K562 (cell line): ENCODE data around the gene MALAT1. TPM values are rescaled to one million over a fixed set of nuclear protein-coding genes. Genes with fewer than 3 reads are reported as not detected.

Source experiments
- BRD9 ChIP-seq: fragments of 450-650 bp; IDR thresholded peaks from 2 replicates; pipeline ENCODE4 v1.6.1; 2018; ENCODE audit warnings: low read depth; ENCODE audit not compliant: partially characterized antibody
- CHAMP1 ChIP-seq: fragments of 450-650 bp; IDR thresholded peaks from 2 replicates; pipeline ENCODE4 v1.6.1; 2016; ENCODE audit warnings: mild to moderate bottlenecking
- KDM2B ChIP-seq: fragments of 250-450 bp; sonication (Bioruptor Pico); IDR thresholded peaks from 2 replicates; pipeline ENCODE4 v1.8.0; 2021; ENCODE audit warnings: mild to moderate bottlenecking, moderate library complexity
- KLF13 ChIP-seq: fragments of 450-650 bp; IDR thresholded peaks from 2 replicates; pipeline ENCODE4 v1.6.1; 2016; ENCODE audit warnings: missing genetic modification characterization, low read depth, mild to moderate bottlenecking, missing compliant biosample characterization, moderate library complexity, borderline replicate concordance
- NKRF ChIP-seq: fragments of 450-650 bp; IDR thresholded peaks from 2 replicates; pipeline ENCODE4 v1.6.1; 2016; ENCODE audit warnings: borderline replicate concordance
- NUFIP1 ChIP-seq: fragments of 450-650 bp; IDR thresholded peaks from 2 replicates; pipeline ENCODE4 v1.6.1; 2018; ENCODE audit not compliant: partially characterized antibody
- POLR2H ChIP-seq: IDR thresholded peaks from 2 replicates; pipeline ENCODE4 v1.6.1; 2016; ENCODE audit warnings: missing genetic modification characterization, low read depth, mild to moderate bottlenecking, control low read depth, missing compliant biosample characterization, moderate library complexity
- REST ChIP-seq, 2 experiments: fragments of 450-650 bp; formaldehyde crosslinking in 1 of 2; IDR thresholded peaks; 2 replicates each; pipeline versions ENCODE4 v1.4.0 to v1.6.1; 2014 to 2020; ENCODE audit warnings: mild to moderate bottlenecking in 2 of 2, borderline replicate concordance in 1 of 2, low read depth in 1 of 2
- ZBTB33 ChIP-seq: sonication (generic); formaldehyde crosslinking; IDR thresholded peaks from 2 replicates; pipeline ENCODE4 v1.8.1; 2023; ENCODE audit warnings: mild to moderate bottlenecking, missing genetic modification reagents
- ZFP1 ChIP-seq: fragments of 450-650 bp; formaldehyde crosslinking; IDR thresholded peaks from 2 replicates; pipeline ENCODE4 v1.4.0; 2020; ENCODE audit warnings: mild to moderate bottlenecking, mixed read lengths
- ZNF764 ChIP-seq: fragments of 250-450 bp; sonication (Bioruptor Pico); IDR thresholded peaks from 2 replicates; pipeline ENCODE4 v1.4.0; 2020; ENCODE audit warnings: low read depth, mild to moderate bottlenecking, moderate library complexity
- polyA plus RNA-seq, 8 experiments: library from polyadenylated mRNA; depleted of rRNA in 4 of 8; stranded (reverse) in 5 of 8; unstranded in 3 of 8; fragments of >200 nt; fragmentation: Nextera tagmentation in 2 of 8; fragmentation: Illumina TruSeq in 1 of 8; extraction: Ambion mirVana in 2 of 8; extraction: Trizol in 1 of 8; gene quantifications; 2 replicates each; pipeline versions ENCODE4 v1.2.1 to v1.2.3, GENCODE V29; 2011 to 2014; ENCODE audit warnings: inconsistent platforms in 1 of 8, missing spikeins in 1 of 8
- total RNA-seq, 7 experiments: library from RNA; depleted of rRNA in 6 of 7; stranded (reverse); fragments of >200 nt in 6 of 7; fragmentation: Illumina TruSeq in 2 of 7; extraction: Trizol in 2 of 7; gene quantifications; 2 replicates each; pipeline versions ENCODE4 v1.2.1 to v1.2.3, GENCODE V29; 2011 to 2021; ENCODE audit warnings: low replicate concordance in 1 of 7

Gene MALAT1
- total and polyA plus RNA-seq, 9 of the 15 experiments (the other 6 are each of a cell fraction or from before 2014, with no cell fraction given), result 363 to 8,715 (median 2,351) TPM

- TF ChIP-seq NKRF (no peak), REST (IDR thresholded peaks at IDR 0.05; ENCODE audit: borderline replicate concordance) (peak; percentile 12; the same call in 1 of the 2 replicates), REST (CRISPR knock-in tag; IDR thresholded peaks at IDR 0.05; ENCODE audit: low read depth) (no peak), BRD9 (no peak), ZBTB33 (CRISPR knock-in tag) (no peak), KDM2B (CRISPR knock-in tag) (no peak), POLR2H (tag) (peak; percentile 4; the same call in 1 of the 2 replicates), ZNF764 (CRISPR knock-in tag) (no peak), KLF13 (tag) (no peak), CHAMP1 (no peak), NUFIP1 (no peak), ZFP1 (CRISPR knock-in tag) (no peak; the same call in 1 of the 2 replicates)
These were observed 6.8 kb downstream of the MALAT1 start (continued) for GRCh38 chr11:65505466-65506289.
